ENCODE data around the gene NRG4.
"Not testable (repeated sequence)": the region's sequence is repeated elsewhere in the genome, so short reads cannot be mapped to it uniquely, and the experiment has no call there.

Gene NRG4

GRCh38 chr15:75926931-75927330 is 85.3 kb downstream of the NRG4 start:
- DNase-seq (ENCODE audit: low read depth): no peak

- no peak for DNase-seq (ENCODE audit: low read depth)
Measured at GRCh38 chr15:75925440-75925839, 86.8 kb downstream of the NRG4 start.

GRCh38 chr15:75924576-75924975 is 87.6 kb downstream of the NRG4 start:
- no peak for DNase-seq (ENCODE audit: low read depth)

- DNase-seq (ENCODE audit: low read depth): no peak
Measured at GRCh38 chr15:75923756-75924155, 88.5 kb downstream of the NRG4 start.

- DNase-seq (ENCODE audit: low read depth): peak; percentile 44
Measured at GRCh38 chr15:75921732-75922703, 90.2 kb downstream of the NRG4 start.

GRCh38 chr15:75920079-75920478 is 92.1 kb downstream of the NRG4 start:
- DNase-seq (ENCODE audit: low read depth): no peak

GRCh38 chr15:75918135-75918534 is 94.1 kb downstream of the NRG4 start:
- DNase-seq (ENCODE audit: low read depth): no peak

GRCh38 chr15:75916978-75917377 is 95.2 kb downstream of the NRG4 start:
- no peak for DNase-seq (ENCODE audit: low read depth)

GRCh38 chr15:75910355-75910754 is 101.9 kb downstream of the NRG4 start:
- DNase-seq (ENCODE audit: low read depth): not testable (repeated sequence)

GRCh38 chr15:75905231-75905630 is 107.0 kb downstream of the NRG4 start:
- no peak for DNase-seq (ENCODE audit: low read depth)

GRCh38 chr15:75903331-75904239 is 108.6 kb downstream of the NRG4 start, which contains the start of gene FBXO22:
Gene FBXO22 (plus strand): TSS chr15:75903878. CDS start chr15:75903964, 86 bp downstream.
- DNase-seq (ENCODE audit: low read depth): peak; percentile 50

GRCh38 chr15:75902129-75902557 is 110.1 kb downstream of the NRG4 start:
- DNase-seq (ENCODE audit: low read depth): no peak

GRCh38 chr15:75900577-75900976 is 111.6 kb downstream of the NRG4 start:
- no peak for DNase-seq (ENCODE audit: low read depth)

GRCh38 chr15:75895731-75896130 is 116.5 kb downstream of the NRG4 start:
- no peak for DNase-seq (ENCODE audit: low read depth)

- peak; percentile 65 for DNase-seq (ENCODE audit: low read depth)
Measured at GRCh38 chr15:75891895-75892294, 120.3 kb downstream of the NRG4 start.
